Neural cell (in vitro differentiated cells): ENCODE measurements around the gene MYLK. TPM values are rescaled to one million over a fixed set of nuclear protein-coding genes. Genes with fewer than 3 reads are reported as not detected.

Source experiments
- H2AFZ ChIP-seq: fragments of 200-600, 300-800 bp; sonication (generic), shearing (Covaris generic); 2 replicates; pipeline ENCODE4 v1.6.0; 2014; ENCODE audit warnings: low read depth, mild to moderate bottlenecking, antibody characterized with exemption, low read length, moderate library complexity
- H3F3A ChIP-seq: fragments of 200-600 bp; shearing (Covaris generic); 2 replicates; pipeline ENCODE4 v1.6.1; 2016; ENCODE audit warnings: mild to moderate bottlenecking, moderate library complexity, mixed read lengths, antibody characterized with exemption, low read length; ENCODE audit not compliant: insufficient read depth, poor library complexity, severe bottlenecking
- H3K27ac ChIP-seq: fragments of 200-600, 300-800 bp; sonication (generic), shearing (Covaris generic); 2 replicates; pipeline ENCODE4 v1.5.1; 2014; ENCODE audit warnings: mild to moderate bottlenecking, low read length, moderate library complexity
- H3K27me3 ChIP-seq: fragments of 300-800, 200-600 bp; sonication (generic), shearing (Covaris generic); 2 replicates; pipeline ENCODE4 v1.6.0; 2014; ENCODE audit warnings: mild to moderate bottlenecking, low read depth, low read length, moderate library complexity; ENCODE audit not compliant: insufficient read depth
- H3K36me3 ChIP-seq: fragments of 300-800, 200-600 bp; sonication (generic), shearing (Covaris generic); 2 replicates; pipeline ENCODE4 v1.5.1; 2014; ENCODE audit warnings: mild to moderate bottlenecking, antibody characterized with exemption, low read length, moderate library complexity; ENCODE audit not compliant: insufficient read depth
- H3K4me2 ChIP-seq: fragments of 300-800, 200-600 bp; sonication (generic), shearing (Covaris generic); 2 replicates; pipeline ENCODE4 v1.6.0; 2014; ENCODE audit warnings: mild to moderate bottlenecking, low read length
- H3K4me3 ChIP-seq: fragments of 300-800, 200-600 bp; sonication (generic), shearing (Covaris generic); 2 replicates; pipeline ENCODE4 v1.5.1; 2014; ENCODE audit warnings: mild to moderate bottlenecking, low read length, moderate library complexity
- H3K79me2 ChIP-seq: fragments of 200-600 bp; shearing (Covaris generic); replicated peaks from 2 replicates; pipeline ENCODE4 v1.6.0; 2014; ENCODE audit warnings: mild to moderate bottlenecking, low read length, moderate library complexity; ENCODE audit not compliant: insufficient read depth
- H3K9ac ChIP-seq: fragments of 300-800, 200-600 bp; sonication (generic), shearing (Covaris generic); 2 replicates; pipeline ENCODE4 v1.6.1; 2016; ENCODE audit warnings: mild to moderate bottlenecking, low read length, mixed read lengths
- H3K9me2 ChIP-seq: fragments of 200-600 bp; shearing (Covaris generic); 2 replicates; pipeline ENCODE4 v1.6.1; 2016; ENCODE audit warnings: mild to moderate bottlenecking, low read length, mixed read lengths; ENCODE audit not compliant: insufficient read depth
- H3K9me3 ChIP-seq: fragments of 200-600, 300-800 bp; sonication (generic), shearing (Covaris generic); 2 replicates; pipeline ENCODE4 v1.6.1; 2016; ENCODE audit warnings: mild to moderate bottlenecking, mixed run types, low read length, moderate library complexity, mixed read lengths
- H4K20me1 ChIP-seq: fragments of 200-600 bp; shearing (Covaris generic); 2 replicates; pipeline ENCODE4 v1.6.1; 2016; ENCODE audit warnings: mild to moderate bottlenecking, mixed run types; ENCODE audit not compliant: insufficient read depth
- CTCF ChIP-seq: fragments of 450-650 bp; IDR thresholded peaks from 2 replicates; pipeline ENCODE4 v1.5.1; 2014; ENCODE audit warnings: antibody characterized with exemption, mild to moderate bottlenecking, moderate library complexity; ENCODE audit not compliant: poor library complexity, severe bottlenecking
- EP300 ChIP-seq: fragments of 450-650 bp; conservative IDR thresholded peaks from 2 replicates; pipeline ENCODE4 v1.6.1; 2014; ENCODE audit warnings: antibody characterized with exemption, mild to moderate bottlenecking, moderate library complexity; ENCODE audit not compliant: poor library complexity, severe bottlenecking
- EZH2 ChIP-seq: fragments of 200-600, 300-800 bp; shearing (Covaris generic), sonication (generic); IDR thresholded peaks from 2 replicates; pipeline ENCODE4 v1.6.1; 2014; ENCODE audit warnings: antibody characterized with exemption, low read length, borderline replicate concordance, mild to moderate bottlenecking; ENCODE audit not compliant: insufficient read depth, poor library complexity, severe bottlenecking
- MXI1 ChIP-seq: fragments of 450-650 bp; conservative IDR thresholded peaks from 2 replicates; pipeline ENCODE4 v1.6.1; 2014; ENCODE audit warnings: antibody characterized with exemption, mild to moderate bottlenecking; ENCODE audit not compliant: poor library complexity, severe bottlenecking
- POLR2AphosphoS5 ChIP-seq: IDR thresholded peaks from 2 replicates; pipeline ENCODE4 v1.6.1; 2012
- RAD21 ChIP-seq: fragments of 450-650 bp; conservative IDR thresholded peaks from 2 replicates; pipeline ENCODE4 v1.6.1; 2014; ENCODE audit warnings: antibody characterized with exemption, mild to moderate bottlenecking, moderate library complexity
- REST ChIP-seq: IDR thresholded peaks from 2 replicates; pipeline ENCODE4 v1.6.1; 2012; ENCODE audit warnings: borderline replicate concordance
- SMC3 ChIP-seq: fragments of 450-650 bp; conservative IDR thresholded peaks from 2 replicates; pipeline ENCODE4 v1.6.1; 2014; ENCODE audit warnings: antibody characterized with exemption, mild to moderate bottlenecking, moderate library complexity; ENCODE audit not compliant: poor library complexity
- TAF1 ChIP-seq: IDR thresholded peaks from 2 replicates; pipeline ENCODE4 v1.6.1; 2012; ENCODE audit warnings: low read depth
- polyA plus RNA-seq: library from polyadenylated mRNA; depleted of rRNA; stranded (reverse); fragments of >200 nt; gene quantifications from 2 replicates; pipeline ENCODE4 v1.2.3, GENCODE V29; 2014

MYLK gene
- polyA plus RNA-seq, 1 donor from 2014 or later, result 0.43 TPM

- H3K9me2 ChIP-seq, result no peaks in the 10 kb centered on the region
- no peak overlapping the region for H3K27ac ChIP-seq
- H3K36me3 ChIP-seq, result no peaks in the 10 kb centered on the region
- no peak for TF ChIP-seq CTCF
- TF ChIP-seq TAF1, result no peak
- TF ChIP-seq EZH2, result no peak
- no peak for TF ChIP-seq SMC3
- TF ChIP-seq REST, result no peak
- no peak for TF ChIP-seq EP300
- TF ChIP-seq RAD21, result no peak
- TF ChIP-seq MXI1, result no peak
- TF ChIP-seq POLR2AphosphoS5, result no peak
- no peak overlapping the region for H3K9ac ChIP-seq
- no peak overlapping the region for H3K4me3 ChIP-seq
- no peaks in the 10 kb centered on the region for H3F3A ChIP-seq
- no peak overlapping the region for H2AFZ ChIP-seq
- no peaks in the 10 kb centered on the region for H3K9me3 ChIP-seq
- H3K79me2 ChIP-seq, result no peaks in the 10 kb centered on the region
- no peak overlapping the region for H3K4me2 ChIP-seq
- no peaks in the 10 kb centered on the region for H4K20me1 ChIP-seq
- no peaks in the 10 kb centered on the region for H3K27me3 ChIP-seq
Observed at GRCh38 chr3:123728014-123728413, 156.1 kb downstream of the MYLK start.

- TF ChIP-seq CTCF, result no peak
- TF ChIP-seq RAD21, result no peak
- no peak for TF ChIP-seq REST
- TF ChIP-seq EP300, result no peak
- TF ChIP-seq SMC3, result no peak
- TF ChIP-seq POLR2AphosphoS5, result no peak
- TF ChIP-seq TAF1, result no peak
- no peak for TF ChIP-seq MXI1
- no peak for TF ChIP-seq EZH2
- Histone ChIP-seq H3F3A (no peaks in the 10 kb centered on the region), H2AFZ (no peak overlapping the region), H3K9me2 (no peaks in the 10 kb centered on the region), H3K4me3 (no peak overlapping the region), H3K4me2 (no peak overlapping the region), H3K27ac (no peak overlapping the region), H3K36me3 (no peaks in the 10 kb centered on the region), H3K27me3 (no peaks in the 10 kb centered on the region), H4K20me1 (no peaks in the 10 kb centered on the region), H3K9ac (no peak overlapping the region), H3K79me2 (no peaks in the 10 kb centered on the region), H3K9me3 (no peaks in the 10 kb centered on the region)
Observed at GRCh38 chr3:123725652-123726400, 158.3 kb downstream of the MYLK start.
